CD4-positive, alpha-beta T cell treated with Interferon gamma for 1 hour (primary cell): ENCODE results near the gene HOXD11.
A peak's percentile ranks its signal among the peaks of the same experiment; 100 is the strongest.

Experiments used
- DNase-seq: peaks from one replicate; pipeline ENCODE4 v3.0.0-alpha.2; 2020

The HOXD11 gene

DNA sequence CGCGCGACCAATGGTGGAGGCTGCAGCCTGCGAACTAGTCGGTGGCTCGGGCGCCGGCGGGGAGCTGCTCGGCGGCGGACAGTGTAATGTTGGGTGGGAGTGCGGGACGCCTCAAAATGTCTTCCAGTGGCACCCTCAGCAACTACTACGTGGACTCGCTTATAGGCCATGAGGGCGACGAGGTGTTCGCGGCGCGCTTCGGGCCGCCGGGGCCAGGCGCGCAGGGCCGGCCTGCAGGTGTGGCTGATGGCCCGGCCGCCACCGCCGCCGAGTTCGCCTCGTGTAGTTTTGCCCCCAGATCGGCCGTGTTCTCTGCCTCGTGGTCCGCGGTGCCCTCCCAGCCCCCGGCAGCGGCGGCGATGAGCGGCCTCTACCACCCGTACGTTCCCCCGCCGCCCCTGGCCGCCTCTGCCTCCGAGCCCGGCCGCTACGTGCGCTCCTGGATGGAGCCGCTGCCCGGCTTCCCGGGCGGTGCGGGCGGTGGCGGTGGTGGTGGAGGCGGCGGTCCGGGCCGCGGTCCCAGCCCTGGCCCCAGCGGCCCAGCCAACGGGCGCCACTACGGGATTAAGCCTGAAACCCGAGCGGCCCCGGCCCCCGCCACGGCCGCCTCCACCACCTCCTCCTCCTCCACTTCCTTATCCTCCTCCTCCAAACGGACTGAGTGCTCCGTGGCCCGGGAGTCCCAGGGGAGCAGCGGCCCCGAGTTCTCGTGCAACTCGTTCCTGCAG is 15.8 kb downstream of the HOXD11 start, which contains the start of gene HOXD9:
TSS of gene HOXD9 (plus strand) at position 37 of the 728 bp plus-strand sequence. CDS start at position 87, 50 bp downstream.
- DNase-seq: no peak

GRCh38 chr2:176123411-176124109 is 16.5 kb downstream of the HOXD11 start:
- DNase-seq: no peak

- no peak for DNase-seq
Observed at GRCh38 chr2:176124110-176124946, 17.2 kb downstream of the HOXD11 start.

DNA sequence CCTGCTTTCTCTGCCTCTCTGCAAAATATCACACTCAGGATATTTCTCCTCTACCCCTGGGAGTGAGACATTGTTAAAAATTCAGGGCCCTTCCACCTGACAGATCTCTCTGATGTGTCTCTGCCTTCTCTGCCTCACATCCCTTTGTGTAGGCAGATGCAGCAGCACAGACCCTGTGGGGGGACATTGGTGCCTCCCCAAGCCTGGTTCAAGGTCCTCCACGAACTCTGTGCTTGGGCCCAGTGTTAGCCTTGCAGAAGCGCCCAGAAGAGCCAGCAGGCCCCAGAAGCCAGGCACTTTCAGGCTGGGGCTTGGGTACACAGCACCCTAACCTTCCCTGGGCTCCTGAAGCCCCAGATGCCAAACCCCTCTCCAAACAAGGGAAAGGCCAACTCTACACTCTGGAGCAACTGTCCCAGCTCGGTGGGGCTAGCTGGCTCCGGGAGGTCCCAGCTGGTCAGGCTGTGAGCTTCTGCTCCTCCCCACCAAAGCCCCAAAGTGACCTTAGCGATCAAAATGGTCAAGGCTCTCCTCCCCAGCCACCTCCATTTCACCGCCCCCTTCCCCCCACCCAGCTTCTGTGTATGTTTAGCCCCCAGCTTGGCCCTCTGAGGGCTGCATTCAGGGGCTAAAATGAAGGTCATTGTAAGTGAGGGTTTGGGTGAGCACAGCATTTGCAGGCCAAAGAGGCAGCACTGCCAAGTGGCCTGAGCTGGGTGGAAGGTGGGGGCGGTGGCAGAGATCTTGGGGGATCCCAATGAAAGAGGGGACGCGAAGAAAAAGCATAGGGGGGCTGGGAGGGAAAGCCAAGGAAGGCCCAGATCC is 18.1 kb downstream of the HOXD11 start:
- DNase-seq: no peak

GRCh38 chr2:176125772-176126054 is 18.6 kb downstream of the HOXD11 start:
- DNase-seq: no peak

- DNase-seq: peak; percentile 29
Observed at GRCh38 chr2:176126929-176127773, 20.1 kb downstream of the HOXD11 start.

- no peak for DNase-seq
Observed at GRCh38 chr2:176127774-176128072, 20.6 kb downstream of the HOXD11 start.

GRCh38 chr2:176128172-176128981 is 21.3 kb downstream of the HOXD11 start:
- no peak for DNase-seq

DNA sequence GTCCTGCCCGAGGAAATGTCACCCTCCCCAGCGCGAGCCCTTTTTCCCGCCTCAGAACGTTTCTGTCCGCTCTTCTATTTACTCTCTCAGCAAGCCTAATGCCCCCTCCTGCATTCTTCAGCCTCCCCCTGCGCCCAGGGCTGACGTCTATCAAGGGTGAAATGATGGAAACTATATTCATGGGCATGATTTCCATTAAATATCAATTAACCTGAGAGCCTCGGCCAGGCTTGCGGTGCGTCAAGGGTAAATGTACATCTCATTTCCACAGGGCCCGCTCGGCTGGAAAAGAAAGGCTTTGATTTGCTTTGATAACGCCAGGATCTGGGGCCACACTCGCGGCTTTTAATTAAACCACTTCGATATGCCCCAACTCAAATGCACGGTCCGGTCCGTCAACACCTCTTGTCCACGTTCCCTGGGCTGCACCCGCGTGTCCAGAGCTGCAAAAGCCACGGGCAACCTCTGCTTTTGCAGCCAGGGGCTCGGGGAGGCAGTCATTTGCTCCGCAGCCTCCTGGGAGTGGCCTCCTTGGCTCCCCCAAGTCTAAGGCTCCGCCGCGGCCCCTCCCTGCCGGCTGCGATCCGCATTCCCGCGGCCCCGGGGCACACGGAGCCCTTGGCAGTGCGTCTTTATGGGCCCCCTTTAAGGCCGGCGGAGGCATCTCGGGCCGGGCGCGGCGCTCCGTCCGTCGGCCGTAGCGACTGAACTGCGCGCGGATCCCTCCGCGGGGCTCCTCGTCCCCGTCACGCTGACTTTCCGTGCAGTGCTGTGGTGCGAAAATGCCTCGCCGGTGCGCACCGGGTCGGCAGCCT is 22.1 kb downstream of the HOXD11 start, which contains the start of gene HOXD8:
TSS of gene HOXD8 (plus strand) at position 724 of the 815 bp plus-strand sequence. CDS start 662 bp downstream, outside the sequence.
- no peak for DNase-seq

- no peak for DNase-seq
Observed at GRCh38 chr2:176129813-176130146, 22.7 kb downstream of the HOXD11 start.

DNA sequence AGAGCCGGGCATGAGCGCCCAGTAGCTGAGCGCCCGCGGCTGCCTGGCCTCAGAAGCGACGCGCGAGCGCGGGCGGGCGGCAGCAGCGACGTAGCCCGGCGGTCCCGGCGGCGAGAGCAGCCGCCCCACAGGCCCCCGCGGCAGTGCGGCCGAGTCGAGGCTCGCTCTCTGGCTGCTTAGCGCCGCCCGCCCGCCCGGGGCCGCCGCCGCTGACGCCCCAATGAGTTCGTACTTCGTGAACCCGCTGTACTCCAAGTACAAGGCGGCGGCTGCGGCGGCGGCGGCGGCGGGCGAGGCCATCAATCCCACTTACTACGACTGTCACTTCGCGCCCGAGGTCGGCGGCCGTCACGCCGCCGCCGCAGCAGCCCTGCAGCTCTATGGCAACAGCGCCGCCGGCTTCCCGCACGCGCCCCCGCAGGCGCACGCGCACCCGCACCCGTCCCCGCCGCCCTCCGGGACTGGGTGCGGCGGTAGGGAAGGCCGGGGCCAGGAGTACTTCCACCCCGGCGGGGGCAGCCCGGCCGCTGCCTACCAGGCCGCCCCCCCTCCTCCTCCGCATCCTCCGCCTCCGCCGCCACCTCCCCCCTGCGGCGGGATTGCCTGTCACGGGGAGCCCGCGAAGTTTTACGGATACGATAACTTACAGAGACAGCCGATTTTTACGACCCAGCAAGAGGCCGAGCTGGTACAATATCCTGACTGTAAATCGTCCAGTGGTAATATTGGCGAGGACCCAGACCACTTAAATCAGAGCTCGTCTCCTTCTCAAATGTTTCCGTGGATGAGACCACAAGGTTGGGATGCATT is 23.3 kb downstream of the HOXD11 start:
- no peak for DNase-seq

DNA sequence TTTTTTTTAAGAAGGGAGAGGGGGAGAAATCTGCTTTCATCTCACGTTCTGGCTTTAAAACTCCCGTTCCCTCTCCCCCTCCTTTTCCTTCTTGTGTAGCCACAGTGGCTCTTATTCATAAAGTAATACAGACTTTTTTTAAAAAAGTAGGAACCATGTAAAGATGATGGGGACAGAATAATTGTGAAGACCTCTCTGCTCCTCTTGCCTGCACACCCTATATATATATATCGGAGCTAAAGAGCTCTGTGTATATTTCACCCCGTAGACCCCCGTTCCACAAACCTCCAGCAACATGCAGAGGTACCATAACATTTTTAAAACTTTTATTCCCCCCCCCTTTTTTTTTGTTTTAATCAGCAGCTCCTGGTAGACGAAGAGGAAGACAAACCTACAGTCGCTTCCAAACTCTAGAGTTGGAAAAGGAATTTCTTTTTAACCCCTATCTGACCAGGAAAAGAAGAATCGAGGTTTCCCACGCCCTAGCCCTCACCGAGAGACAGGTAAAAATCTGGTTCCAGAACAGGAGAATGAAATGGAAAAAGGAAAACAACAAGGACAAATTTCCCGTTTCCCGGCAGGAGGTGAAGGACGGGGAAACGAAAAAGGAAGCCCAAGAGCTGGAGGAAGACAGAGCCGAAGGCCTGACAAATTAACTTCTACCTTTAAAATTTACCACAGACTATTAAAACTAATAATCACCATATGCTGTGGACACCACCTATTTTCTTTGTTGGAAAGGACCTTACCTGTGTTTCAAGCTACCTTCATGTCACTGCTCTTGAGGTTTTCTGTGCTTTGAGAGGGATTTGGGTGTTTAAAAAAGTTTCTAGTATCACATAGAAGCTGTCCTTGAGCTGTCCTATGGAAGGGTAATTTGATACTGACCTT is 24.1 kb downstream of the HOXD11 start:
- no peak for DNase-seq

DNA sequence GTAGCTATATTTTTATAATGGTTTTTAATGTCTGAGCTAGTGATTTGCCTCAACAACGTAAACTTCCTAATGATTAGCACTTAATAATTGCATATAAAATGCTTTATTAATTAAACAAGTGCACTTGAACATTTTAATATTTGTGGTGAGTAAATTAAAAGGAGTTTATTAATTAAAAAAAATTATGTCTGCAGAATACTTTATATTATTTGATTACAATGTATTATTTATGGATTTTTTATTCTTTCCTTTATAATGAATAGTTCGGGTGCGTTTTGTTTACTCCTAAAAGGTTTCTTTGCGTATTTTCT is 24.7 kb downstream of the HOXD11 start:
- DNase-seq: no peak

- DNase-seq: no peak
Observed at GRCh38 chr2:176132205-176133171, 25.4 kb downstream of the HOXD11 start.

GRCh38 chr2:176133389-176133788 is 26.3 kb downstream of the HOXD11 start:
- no peak for DNase-seq

DNA sequence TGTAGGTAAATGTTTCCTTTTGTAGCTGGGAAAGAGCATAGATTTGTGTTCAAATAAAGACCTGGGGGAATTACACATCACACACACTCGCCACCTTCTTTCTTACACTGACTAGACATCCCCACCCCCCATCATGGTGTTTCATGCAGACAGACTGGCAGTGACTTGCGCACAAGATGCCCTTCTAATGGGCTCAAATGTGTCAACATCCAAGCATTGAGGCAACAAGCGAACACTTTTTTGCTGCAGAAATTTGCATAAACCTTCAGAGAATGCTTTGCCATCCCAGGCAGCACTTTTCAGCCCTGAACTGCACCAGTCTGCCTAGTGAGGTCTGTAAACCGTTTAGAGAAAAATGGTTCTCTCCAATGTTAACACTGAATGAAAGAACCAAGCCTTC is 27.0 kb downstream of the HOXD11 start:
- DNase-seq: no peak

GRCh38 chr2:176135035-176135440 is 28.0 kb downstream of the HOXD11 start:
- no peak for DNase-seq
